Activated T-helper 1 cell treated with Interleukin-2 at 50 U/mL for 16 hours (primary cell): ENCODE results near the gene PPP1R16B.

ENCODE experiments used
- DNase-seq: peaks from one replicate; pipeline ENCODE4 v3.0.0-alpha.2; 2020; ENCODE audit warnings: low read depth

The PPP1R16B gene

GRCh38 chr20:38877483-38877882, 72.0 kb downstream of the PPP1R16B start:
- DNase-seq = no peak

- DNase-seq = no peak
These were observed 73.4 kb downstream of the PPP1R16B start for GRCh38 chr20:38878866-38879265.

GRCh38 chr20:38880952-38881735, 75.6 kb downstream of the PPP1R16B start:
- no peak for DNase-seq

- DNase-seq = no peak
These were observed 76.4 kb downstream of the PPP1R16B start for GRCh38 chr20:38881806-38882440.

- DNase-seq = no peak
These were observed 77.1 kb downstream of the PPP1R16B start for GRCh38 chr20:38882600-38882999.

GRCh38 chr20:38883081-38883980, 77.8 kb downstream of the PPP1R16B start:
- no peak for DNase-seq

- no peak for DNase-seq
These were observed 78.7 kb downstream of the PPP1R16B start for GRCh38 chr20:38883981-38884733.

- no peak for DNase-seq
These were observed 79.9 kb downstream of the PPP1R16B start for GRCh38 chr20:38885357-38885756.

- DNase-seq = no peak
These were observed 82.7 kb downstream of the PPP1R16B start for GRCh38 chr20:38888059-38888831.

GRCh38 chr20:38889050-38889449, 83.6 kb downstream of the PPP1R16B start:
- DNase-seq = no peak

GRCh38 chr20:38889792-38890496, 84.4 kb downstream of the PPP1R16B start:
- no peak for DNase-seq

GRCh38 chr20:38890497-38890818, 85.0 kb downstream of the PPP1R16B start:
- no peak for DNase-seq

GRCh38 chr20:38892091-38892981, 86.8 kb downstream of the PPP1R16B start:
- no peak for DNase-seq

GRCh38 chr20:38893056-38893564, 87.6 kb downstream of the PPP1R16B start:
- no peak for DNase-seq

- DNase-seq = peak; percentile 72
These were observed 88.1 kb downstream of the PPP1R16B start for GRCh38 chr20:38893565-38894090.

GRCh38 chr20:38894091-38894847, 88.8 kb downstream of the PPP1R16B start:
- DNase-seq = no peak

GRCh38 chr20:38895098-38895949, 89.8 kb downstream of the PPP1R16B start:
- DNase-seq = no peak
